Esophagus muscularis mucosa (tissue), 4 donors: ENCODE results near the gene KNTC1. TPM values are rescaled to one million over a fixed set of nuclear protein-coding genes. Genes with fewer than 3 reads are reported as not detected.
"Not testable (repeated sequence)": the region's sequence is repeated elsewhere in the genome, so short reads cannot be mapped to it uniquely, and the experiment has no call there.

ENCODE experiments used
- DNase-seq: peaks from one replicate; pipeline ENCODE4 v3.0.0-alpha.2; 2017; ENCODE audit errors: extremely low spot score
- H3K27ac ChIP-seq, 4 donors: fragments of 200-600 bp; sonication (generic); replicated peaks in 1 of 4; 1 replicate in 3 of 4; 2 replicates in 1 of 4; pipeline ENCODE4 v1.5.1; 2016 to 2019; ENCODE audit warnings: mild to moderate bottlenecking in 1 of 4
- H3K27me3 ChIP-seq, 4 donors: fragments of 200-600 bp; sonication (generic); one replicate each; pipeline versions ENCODE4 v1.5.1 to v1.6.0; 2016 to 2019
- H3K36me3 ChIP-seq, 4 donors: fragments of 200-600 bp; sonication (generic); one replicate each; pipeline ENCODE4 v1.5.1; 2016 to 2019
- H3K4me1 ChIP-seq, 4 donors: fragments of 200-600 bp; sonication (generic); one replicate each; pipeline ENCODE4 v1.5.1; 2016 to 2019
- H3K4me3 ChIP-seq, 4 donors: fragments of 200-600 bp; sonication (generic); 1 replicate in 2 of 4; 2 replicates in 2 of 4; pipeline ENCODE4 v1.5.1; 2016 to 2019; ENCODE audit warnings: mild to moderate bottlenecking in 4 of 4, moderate library complexity in 1 of 4
- H3K9me3 ChIP-seq, 4 donors: fragments of 200-600 bp; sonication (generic); 1 replicate in 3 of 4; 2 replicates in 1 of 4; pipeline ENCODE4 v1.5.1; 2016 to 2019
- CTCF ChIP-seq, 3 experiments: fragments of 200-600 bp in 2 of 3; fragments of 450-650 bp in 1 of 3; sonication (generic) in 2 of 3; IDR thresholded peaks; one replicate each; pipeline ENCODE4 v1.5.1; 2017 to 2019; ENCODE audit warnings: antibody characterized with exemption in 3 of 3, mild to moderate bottlenecking in 2 of 3, moderate library complexity in 1 of 3
- EP300 ChIP-seq: sonication (generic); formaldehyde crosslinking; IDR thresholded peaks from one replicate; pipeline ENCODE4 v1.6.1; 2017; ENCODE audit warnings: antibody characterized with exemption
- POLR2A ChIP-seq: fragments of 450-650 bp; IDR thresholded peaks from one replicate; pipeline ENCODE4 v1.6.1; 2017; ENCODE audit warnings: antibody characterized with exemption, moderate library complexity, mild to moderate bottlenecking, low read depth
- POLR2AphosphoS5 ChIP-seq, 2 donors: sonication (generic); formaldehyde crosslinking; IDR thresholded peaks; one replicate each; pipeline ENCODE4 v1.6.1; 2017; ENCODE audit warnings: antibody characterized with exemption in 2 of 2
- whole genome bisulfite sequencing: methylation state at CpG from one replicate; pipeline ENCODE4 v1.1.5; 2018; 5-methylcytosine and 5-hydroxymethylcytosine counted together
- intact Hi-C: fragments of 100-400 bp; cut with DNase I; formaldehyde crosslinking; loops from one replicate; pipeline ENCODE4 v1.15.1; 2023
- total RNA-seq, 4 donors: library from RNA; depleted of rRNA; stranded (reverse); fragments of >200 nt; gene quantifications; one replicate each; pipeline versions ENCODE4 v1.1.0 to v1.2.1, GENCODE V29; 2016

Gene KNTC1
- total RNA-seq, 4 donors from 2014 or later, result 4.3 to 11.2 (median 6.3) TPM

GRCh38 chr12:122491991-122492390 is 35.1 kb upstream of the KNTC1 start:
- peaks cover 49 to 93% (median 84%) of the 10 kb centered on the region in 4 donors for H3K36me3 ChIP-seq
- H3K4me1 ChIP-seq, result peaks cover 0 to 20% (median 9%) of the 10 kb centered on the region in 4 donors
- H3K4me3 ChIP-seq, result no peak overlapping the region
- H3K9me3 ChIP-seq, result no peaks in the 10 kb centered on the region
- intact Hi-C loops, result no loop called here
- no peak for DNase-seq
- 86% methylated on average over 2 of the region's 2 CpGs for WGBS
- H3K27ac ChIP-seq, result no peak overlapping the region
- no peak for TF ChIP-seq POLR2A
- no peak for TF ChIP-seq CTCF (IDR thresholded peaks at IDR 0.05)
- TF ChIP-seq EP300, result no peak
- TF ChIP-seq POLR2AphosphoS5 (IDR thresholded peaks at IDR 0.05), result no peak
- H3K27me3 ChIP-seq, result no peaks in the 10 kb centered on the region

GRCh38 chr12:122493222-122493621 is 33.8 kb upstream of the KNTC1 start:
- H3K4me3 ChIP-seq, DNase-seq, H3K9me3 ChIP-seq, H3K27ac ChIP-seq, intact Hi-C loops, H3K27me3 ChIP-seq: not testable (repeated sequence)
- peaks cover 1 to 32% (median 21%) of the 10 kb centered on the region in 4 donors for H3K4me1 ChIP-seq
- 95% methylated on average over 6 of the region's 6 CpGs for WGBS
- peaks cover 37 to 84% (median 72%) of the 10 kb centered on the region in 4 donors for H3K36me3 ChIP-seq

GRCh38 chr12:122495258-122495657 is 31.8 kb upstream of the KNTC1 start:
- Histone ChIP-seq H3K9me3 (no peaks in the 10 kb centered on the region), H3K36me3 (peaks cover 18 to 63% (median 53%) of the 10 kb centered on the region in 4 donors), H3K4me3 (no peak overlapping the region), H3K4me1 (peaks cover 16 to 46% (median 36%) of the 10 kb centered on the region in 4 donors), H3K27ac (no peak overlapping the region), H3K27me3 (no peaks in the 10 kb centered on the region)
- intact Hi-C loops, result no loop called here
- DNase-seq, result no peak
- TF ChIP-seq POLR2AphosphoS5 (IDR thresholded peaks at IDR 0.05) (no peak), POLR2A (no peak), EP300 (no peak), CTCF (IDR thresholded peaks at IDR 0.05) (no peak)
- 78% methylated on average over 7 of the region's 7 CpGs for WGBS

- Histone ChIP-seq H3K4me1 (peaks cover 20 to 46% (median 43%) of the 10 kb centered on the region in 4 donors), H3K27me3 (no peaks in the 10 kb centered on the region), H3K9me3 (no peaks in the 10 kb centered on the region), H3K4me3 (peak overlapping the region; percentile 78 to 86 (median 81)), H3K36me3 (peaks cover 20 to 43% (median 32%) of the 10 kb centered on the region in 4 donors), H3K27ac (peak overlapping the region; percentile 96 to 98 (median 98))
- DNase-seq, result peak; percentile 92
- TF ChIP-seq EP300 (no peak), POLR2AphosphoS5 (IDR thresholded peaks at IDR 0.05) (peak in 1 of 2 donors; percentile 41)
- intact Hi-C loops, result no loop called here
- under 1% methylated on average over 16 of the region's 47 CpGs for WGBS
These were observed 26.9 kb upstream of the KNTC1 start for GRCh38 chr12:122499991-122500684.

GRCh38 chr12:122500685-122501488 is 26.2 kb upstream of the KNTC1 start, which contains the start of gene ZCCHC8:
Gene ZCCHC8, minus strand, starts transcription at chr12:122500932. Its CDS starts 92 bp downstream, at chr12:122500840.
- Histone ChIP-seq H3K27ac (peak within 1 kb of the TSS; percentile 96 to 98 (median 98)), H3K36me3 (peaks cover 27 to 45% (median 34%) of the 10 kb centered on the region in 4 donors), H3K27me3 (no peaks in the 10 kb centered on the region), H3K4me1 (peaks cover 20 to 44% (median 40%) of the 10 kb centered on the region in 4 donors), H3K4me3 (peak within 1 kb of the TSS; percentile 78 to 86 (median 81)), H3K9me3 (no peaks in the 10 kb centered on the region)
- intact Hi-C loops, result no loop called here
- TF ChIP-seq POLR2A (peak; percentile 78), CTCF (IDR thresholded peaks at IDR 0.05) (peak in 2 of 3 experiments; percentile 8 to 36), POLR2AphosphoS5 (IDR thresholded peaks at IDR 0.05) (peak; percentile 97 to 98), EP300 (no peak)
- peak; percentile 99 for DNase-seq
- 5% methylated on average over 18 of the region's 52 CpGs for WGBS
